Small intestine (tissue), 7 donors: Measurements from ENCODE around the gene MSX2. TPM values are rescaled to one million over a fixed set of nuclear protein-coding genes. Genes with fewer than 3 reads are reported as not detected.

Experiments used
- DNase-seq, 2 donors: peaks; one replicate each; pipeline versions ENCODE4 v3.0.0 to v3.0.0-alpha.2; 2013
- FAIRE-seq: peaks from 2 replicates; lab custom pipeline; 2012; peaks lifted over from hg19 to GRCh38; lab: Jason Lieb, UNC
- H3K27ac ChIP-seq, 3 donors: one replicate each; pipeline ENCODE4 v1.5.1; 2013; ENCODE audit warnings: low read length in 2 of 3, mild to moderate bottlenecking in 2 of 3, control low read depth in 1 of 3, inconsistent platforms in 1 of 3, low read depth in 1 of 3, moderate library complexity in 1 of 3
- H3K27me3 ChIP-seq, 3 donors: one replicate each; pipeline ENCODE4 v1.6.1; 2013; ENCODE audit warnings: low read length in 3 of 3, inconsistent platforms in 1 of 3; ENCODE audit not compliant: control insufficient read depth in 3 of 3, insufficient read depth in 3 of 3
- H3K36me3 ChIP-seq, 3 donors: one replicate each; pipeline ENCODE4 v1.6.1; 2013; ENCODE audit warnings: low read length in 3 of 3, inconsistent platforms in 1 of 3, low read depth in 1 of 3, mild to moderate bottlenecking in 1 of 3, moderate library complexity in 1 of 3; ENCODE audit not compliant: control insufficient read depth in 3 of 3, insufficient read depth in 2 of 3
- H3K4me1 ChIP-seq, 3 donors: one replicate each; pipeline ENCODE4 v1.6.1; 2013; ENCODE audit warnings: low read length in 2 of 3, inconsistent platforms in 1 of 3, low read depth in 1 of 3, mild to moderate bottlenecking in 1 of 3, moderate library complexity in 1 of 3; ENCODE audit not compliant: control insufficient read depth in 3 of 3, insufficient read depth in 2 of 3
- H3K4me3 ChIP-seq, 3 donors: one replicate each; pipeline ENCODE4 v1.5.1; 2013; ENCODE audit warnings: low read length in 3 of 3, control low read depth in 1 of 3, inconsistent platforms in 1 of 3, low read depth in 1 of 3, mild to moderate bottlenecking in 1 of 3, moderate library complexity in 1 of 3
- H3K9me3 ChIP-seq, 2 donors: one replicate each; pipeline ENCODE4 v1.6.1; 2013; ENCODE audit warnings: low read depth in 1 of 2, low read length in 1 of 2; ENCODE audit not compliant: control insufficient read depth in 2 of 2, insufficient read depth in 1 of 2
- WGBS, 3 donors: extraction: QIAGEN DNeasy Blood & Tissue Kit; methylation state at CpG; one replicate each; pipeline ENCODE4 v1.1.7; 2013; 5-methylcytosine and 5-hydroxymethylcytosine counted together
- polyA plus RNA-seq, 4 donors: library from polyadenylated mRNA; stranded (reverse) in 3 of 4; unstranded in 1 of 4; fragments of 200-250 nt in 3 of 4; fragments of 120-200 nt in 1 of 4; gene quantifications; one replicate each; pipeline versions ENCODE4 v1.2.1 to v1.2.3, GENCODE V29; 2013
- donor health status: healthy with polysubstance abuse.
- donor health status: control.
- donor health status: control.
- donor health status: Bipolar disorder and iron deficiency.
- donor health status: healthy.

MSX2 gene
- polyA plus RNA-seq, 4 donors, result 0.46 to 4.7 TPM; not detected in 2

GRCh38 chr5:174726916-174727793 is 2.8 kb downstream of the MSX2 start:
- no peak overlapping the region for H3K4me3 ChIP-seq
- WGBS, 3 donors, result 38 to 71% (median 60%) methylated on average over 21 of the region's 21 CpGs
- H3K36me3 ChIP-seq, result no peaks in the 10 kb centered on the region
- DNase-seq (no peak), FAIRE-seq (no peak)
- H3K4me1 ChIP-seq, result peaks cover 0 to 8% (median 0%) of the 10 kb centered on the region in 3 donors
- H3K27me3 ChIP-seq, result peaks cover 9 to 78% (median 37%) of the 10 kb centered on the region in 3 donors
- peaks cover 0 to 3% of the 10 kb centered on the region in 2 donors for H3K9me3 ChIP-seq
- no peak overlapping the region for H3K27ac ChIP-seq

GRCh38 chr5:174727794-174728680 is 3.7 kb downstream of the MSX2 start:
- WGBS, 3 donors, result 51 to 73% (median 64%) methylated on average over 11 of the region's 11 CpGs
- Histone ChIP-seq H3K27me3 (peaks cover 15 to 79% (median 41%) of the 10 kb centered on the region in 3 donors), H3K9me3 (peaks cover 0 to 3% of the 10 kb centered on the region in 2 donors), H3K36me3 (no peaks in the 10 kb centered on the region), H3K4me1 (peaks cover 0 to 8% (median 0%) of the 10 kb centered on the region in 3 donors), H3K4me3 (no peak overlapping the region), H3K27ac (no peak overlapping the region)
- no peak for FAIRE-seq
- no peak for DNase-seq

DNA sequence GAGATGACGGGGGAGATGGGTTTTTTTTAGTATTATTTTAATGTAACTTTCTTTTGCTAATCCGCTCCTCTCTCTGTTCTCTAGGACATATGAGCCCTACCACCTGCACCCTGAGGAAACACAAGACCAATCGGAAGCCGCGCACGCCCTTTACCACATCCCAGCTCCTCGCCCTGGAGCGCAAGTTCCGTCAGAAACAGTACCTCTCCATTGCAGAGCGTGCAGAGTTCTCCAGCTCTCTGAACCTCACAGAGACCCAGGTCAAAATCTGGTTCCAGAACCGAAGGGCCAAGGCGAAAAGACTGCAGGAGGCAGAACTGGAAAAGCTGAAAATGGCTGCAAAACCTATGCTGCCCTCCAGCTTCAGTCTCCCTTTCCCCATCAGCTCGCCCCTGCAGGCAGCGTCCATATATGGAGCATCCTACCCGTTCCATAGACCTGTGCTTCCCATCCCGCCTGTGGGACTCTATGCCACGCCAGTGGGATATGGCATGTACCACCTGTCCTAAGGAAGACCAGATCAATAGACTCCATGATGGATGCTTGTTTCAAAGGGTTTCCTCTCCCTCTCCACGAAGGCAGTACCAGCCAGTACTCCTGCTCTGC is 4.8 kb downstream of the MSX2 start:
- 73 to 89% (median 80%) methylated on average over 18 of the region's 18 CpGs for WGBS, 3 donors
- no peak for FAIRE-seq
- peaks cover 17 to 79% (median 43%) of the 10 kb centered on the region in 3 donors for H3K27me3 ChIP-seq

GRCh38 chr5:174731214-174732035 is 7.0 kb downstream of the MSX2 start:
- H3K4me1 ChIP-seq, result no peaks in the 10 kb centered on the region
- no peaks in the 10 kb centered on the region for H3K36me3 ChIP-seq
- FAIRE-seq (no peak), DNase-seq (no peak)
- peaks cover 15 to 85% (median 39%) of the 10 kb centered on the region in 3 donors for H3K27me3 ChIP-seq
- WGBS, 3 donors, result 6 to 11% (median 11%) methylated on average over 45 of the region's 45 CpGs
- H3K4me3 ChIP-seq, result no peak overlapping the region
- H3K9me3 ChIP-seq, result no peaks in the 10 kb centered on the region
- no peak overlapping the region for H3K27ac ChIP-seq

More for the DNA sequence above, 4.8 kb downstream of the MSX2 start:
- Histone ChIP-seq H3K27ac (no peak overlapping the region), H3K36me3 (no peaks in the 10 kb centered on the region), H3K9me3 (peaks cover 0 to 3% of the 10 kb centered on the region in 2 donors), H3K4me3 (no peak overlapping the region), H3K4me1 (peaks cover 0 to 8% (median 0%) of the 10 kb centered on the region in 3 donors)
- no peak for DNase-seq

DNA sequence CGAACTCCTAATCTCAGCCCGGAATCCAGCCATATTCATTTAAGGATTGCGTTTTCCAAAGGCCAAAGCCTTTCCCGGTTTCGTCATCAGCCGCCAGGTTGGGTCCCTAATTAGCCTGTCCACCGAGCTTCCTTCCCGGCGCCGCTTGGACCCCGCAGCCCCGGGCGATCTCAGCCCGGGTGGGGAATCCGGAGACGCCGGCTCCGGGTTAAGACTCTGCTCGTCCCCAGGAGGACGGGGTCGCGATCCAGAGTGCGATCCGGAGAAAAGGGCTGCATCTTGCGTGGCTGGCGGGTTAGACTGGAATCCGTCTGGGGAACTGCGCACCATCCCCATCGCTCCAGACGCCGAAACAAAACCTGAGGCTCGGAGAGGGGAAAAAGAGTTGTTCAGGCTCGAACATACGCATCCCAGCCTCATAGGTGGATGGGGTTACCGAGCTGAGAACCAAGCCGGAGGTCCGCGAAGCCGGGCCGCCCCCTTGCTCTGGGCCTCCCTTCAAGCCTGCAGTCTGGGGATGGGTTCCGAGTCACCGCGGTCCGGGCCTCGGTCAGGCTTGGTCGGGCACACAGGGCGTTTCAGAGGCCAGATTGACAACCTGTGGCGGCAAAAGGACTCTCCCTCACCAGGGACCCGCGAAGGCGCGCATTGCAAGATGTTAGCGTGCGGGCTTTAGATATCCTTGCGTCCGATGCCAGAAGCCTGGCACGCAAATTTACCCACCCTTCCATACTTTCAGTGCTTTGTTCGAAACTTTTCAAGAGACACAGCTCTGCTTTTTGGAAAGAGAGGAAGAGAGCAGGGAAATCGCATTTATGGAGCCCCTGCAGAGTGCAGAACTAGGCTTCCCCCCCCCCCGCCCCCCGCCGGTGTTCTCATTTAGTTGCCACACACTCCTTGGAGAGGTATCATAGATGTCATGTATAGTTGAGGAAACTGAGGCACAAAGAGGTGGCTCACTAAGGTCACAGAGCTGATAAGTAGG is 7.9 kb downstream of the MSX2 start:
- no peaks in the 10 kb centered on the region for H3K36me3 ChIP-seq
- peaks cover 15 to 85% (median 38%) of the 10 kb centered on the region in 3 donors for H3K27me3 ChIP-seq
- H3K27ac ChIP-seq, result no peak overlapping the region
- H3K4me3 ChIP-seq, result no peak overlapping the region
- H3K4me1 ChIP-seq, result no peaks in the 10 kb centered on the region
- no peaks in the 10 kb centered on the region for H3K9me3 ChIP-seq
- DNase-seq (no peak), FAIRE-seq (no peak)
- WGBS, 3 donors, result 6 to 12% (median 9%) methylated on average over 56 to 62 of the region's 62 CpGs

- Histone ChIP-seq H3K27me3 (peaks cover 15 to 86% (median 38%) of the 10 kb centered on the region in 3 donors), H3K4me1 (no peaks in the 10 kb centered on the region), H3K9me3 (no peaks in the 10 kb centered on the region), H3K27ac (no peak overlapping the region), H3K4me3 (no peak overlapping the region), H3K36me3 (no peaks in the 10 kb centered on the region)
- 16 to 33% (median 29%) methylated on average over 15 of the region's 15 CpGs for WGBS, 3 donors
- DNase-seq (no peak), FAIRE-seq (no peak)
Observed at GRCh38 chr5:174733091-174733690, 8.8 kb downstream of the MSX2 start.
